HG02759 (cell line): Measurements from ENCODE around the gene DET1.
"Not testable (repeated sequence)": the region's sequence is repeated elsewhere in the genome, so short reads cannot be mapped to it uniquely, and the experiment has no call there.

Source experiments
- ATAC-seq: cut with Tn5 transposase; IDR thresholded peaks from one replicate; pipeline ENCODE4 v1.9.1; 2021; ENCODE audit warnings: mild to moderate bottlenecking, moderate library complexity; ENCODE audit not compliant: unreplicated experiment

DET1 gene

DNA sequence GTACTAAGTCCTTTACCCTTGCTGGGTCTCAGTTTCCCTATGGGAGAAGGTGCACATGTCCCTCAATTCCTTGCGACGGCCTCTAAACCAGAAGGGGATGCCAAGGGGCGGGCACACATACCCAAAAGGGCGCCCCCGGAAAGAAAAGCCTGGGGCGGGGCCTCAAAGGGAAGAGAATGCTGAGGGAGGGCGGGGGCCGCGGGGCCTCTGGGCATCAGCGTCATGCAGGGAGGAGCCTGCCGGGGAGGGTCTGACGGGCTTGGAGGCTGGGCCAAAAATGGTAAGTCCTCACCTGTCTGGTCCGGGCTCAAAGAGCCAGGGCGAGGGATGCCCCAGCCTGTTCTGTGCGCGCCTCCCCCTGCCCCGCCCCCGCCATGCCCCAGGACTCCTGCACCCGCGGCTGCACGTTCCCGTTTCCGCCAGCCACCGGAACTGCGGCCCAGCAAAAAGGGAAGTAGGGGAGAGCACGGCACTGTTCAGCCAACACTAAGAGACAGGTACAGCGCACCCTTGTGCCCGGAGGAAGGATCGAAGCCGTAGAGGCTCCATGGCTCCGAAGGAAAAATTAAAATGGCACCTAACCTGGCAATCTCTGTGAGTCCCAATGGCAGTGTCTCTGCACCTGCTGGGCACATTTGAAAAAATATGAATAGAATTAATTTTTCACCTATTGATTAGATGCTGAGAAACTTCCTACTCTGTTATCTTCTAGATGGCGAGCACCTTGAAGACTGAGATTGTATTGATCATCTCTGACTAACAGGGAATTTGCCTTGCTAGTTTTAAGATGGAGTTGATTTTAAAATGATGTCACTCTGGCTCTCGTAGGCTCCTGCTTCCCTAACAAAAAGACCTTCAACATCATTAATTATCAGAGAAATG is at the start of gene DET1:
TSS of gene DET1 (minus strand) at position 434 of the 882 bp plus-strand sequence. CDS start 14,976 bp downstream, outside the sequence.
- ATAC-seq: peak; percentile 98

DNA sequence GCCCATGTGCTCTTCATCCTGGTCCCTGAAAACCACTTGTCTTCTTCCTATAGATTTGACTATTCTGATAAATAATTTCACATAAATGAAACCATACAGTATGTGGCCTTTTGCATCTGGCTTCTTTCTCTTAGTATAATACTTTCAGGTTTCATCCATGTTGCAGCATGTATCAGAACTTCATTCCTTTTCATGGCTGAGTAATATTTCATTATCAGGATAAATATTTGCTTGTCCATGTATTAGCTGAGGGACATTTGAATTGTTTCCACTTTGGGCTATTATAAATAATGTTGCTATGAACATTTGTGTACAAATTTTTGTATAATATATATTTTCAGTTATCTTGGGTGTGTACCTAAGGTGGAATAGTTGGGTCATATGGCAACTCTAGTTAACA is 44.9 kb upstream of the DET1 start:
- ATAC-seq: no peak

DNA sequence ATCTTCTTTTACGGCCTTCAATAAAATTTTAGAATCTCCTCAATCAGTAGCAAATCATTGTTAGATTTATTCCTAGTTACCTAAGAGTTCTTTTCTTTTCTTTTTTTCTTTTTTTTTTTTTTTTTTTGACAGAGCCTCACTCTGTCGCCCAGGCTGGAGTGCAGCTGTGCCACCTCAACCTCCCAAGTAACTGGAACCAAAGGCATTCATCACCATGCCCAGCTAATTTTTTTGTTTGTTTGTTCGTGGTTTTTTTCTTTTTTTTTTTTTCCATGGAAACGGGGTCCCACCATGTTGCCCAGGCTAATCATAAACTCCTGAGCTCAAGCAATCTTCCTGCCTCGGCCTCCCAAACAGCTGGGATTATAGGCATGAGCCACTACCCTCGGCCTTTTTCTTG is 44.3 kb upstream of the DET1 start:
- ATAC-seq: no peak

DNA sequence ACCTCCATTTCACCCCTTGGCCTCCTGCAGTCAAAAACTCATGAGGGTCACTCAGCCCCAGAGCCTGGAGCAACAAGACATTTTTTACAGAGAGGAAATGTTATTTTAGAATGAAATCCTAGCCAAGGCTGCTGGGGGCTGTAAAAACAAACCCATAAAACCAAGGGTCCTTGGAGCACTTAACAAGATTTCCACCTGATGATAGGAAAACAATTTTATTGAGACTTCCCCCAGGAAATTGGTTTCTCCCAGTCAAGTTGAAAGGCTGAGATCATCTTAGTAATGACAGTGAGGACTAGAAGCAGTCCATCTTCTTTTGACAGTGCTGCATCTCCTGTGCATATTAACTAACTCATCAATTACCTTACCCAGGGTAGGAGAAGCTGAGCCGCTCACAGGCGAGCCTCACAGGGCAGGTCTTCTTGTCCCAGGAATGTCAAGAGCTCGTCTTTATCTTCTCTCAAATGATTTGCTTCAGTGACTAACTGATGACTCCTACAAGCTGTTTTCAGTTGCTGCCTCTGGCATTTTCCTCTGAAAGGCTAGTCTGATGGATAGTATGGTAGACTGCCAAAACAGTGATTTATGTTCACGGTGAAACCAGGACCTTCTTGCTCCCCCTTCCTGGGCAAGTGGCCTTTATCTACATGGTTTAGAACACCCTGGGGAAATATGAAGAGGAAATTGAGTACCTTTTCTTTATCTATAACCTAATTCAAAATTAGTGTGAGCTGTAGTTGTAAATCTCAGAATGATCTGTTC is 40.1 kb upstream of the DET1 start:
- ATAC-seq: no peak

DNA sequence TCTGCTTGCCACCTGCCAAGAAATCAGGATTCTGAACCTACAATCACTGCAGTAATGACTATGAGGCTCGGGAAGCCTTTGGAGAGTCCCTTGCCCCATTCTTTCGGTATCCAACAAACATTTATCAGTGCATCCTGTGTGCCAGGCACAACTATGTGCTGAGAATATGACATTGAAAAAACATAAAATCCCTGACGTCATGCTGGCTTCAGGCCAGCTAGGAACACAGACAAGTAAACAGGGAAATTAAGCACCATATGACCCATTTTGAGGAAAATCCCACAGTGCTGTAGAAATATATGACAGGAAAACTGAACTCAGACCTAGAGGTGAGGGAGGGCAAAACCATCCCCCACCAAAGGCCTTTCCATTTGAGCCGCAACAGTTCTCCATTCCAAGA is 34.1 kb upstream of the DET1 start:
- ATAC-seq: no peak

DNA sequence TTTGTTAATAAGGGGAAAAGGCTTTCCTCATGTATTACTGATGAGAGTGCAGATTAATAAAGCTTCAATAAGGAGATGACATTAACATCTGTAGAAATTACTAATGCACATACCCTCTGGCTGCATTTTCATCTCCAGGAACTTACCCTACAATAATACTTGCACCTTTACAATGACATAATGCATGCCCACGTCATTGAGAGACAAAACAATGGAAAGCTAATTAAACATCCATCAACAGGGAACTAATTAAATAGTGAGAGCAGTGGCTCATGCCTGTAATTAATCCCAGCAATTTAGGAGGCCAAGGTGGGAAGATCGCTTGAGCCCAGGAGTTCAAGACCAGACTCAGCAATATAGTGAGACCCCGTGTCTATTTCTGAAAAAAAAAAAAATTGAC is 32.8 kb upstream of the DET1 start:
- ATAC-seq: no peak

DNA sequence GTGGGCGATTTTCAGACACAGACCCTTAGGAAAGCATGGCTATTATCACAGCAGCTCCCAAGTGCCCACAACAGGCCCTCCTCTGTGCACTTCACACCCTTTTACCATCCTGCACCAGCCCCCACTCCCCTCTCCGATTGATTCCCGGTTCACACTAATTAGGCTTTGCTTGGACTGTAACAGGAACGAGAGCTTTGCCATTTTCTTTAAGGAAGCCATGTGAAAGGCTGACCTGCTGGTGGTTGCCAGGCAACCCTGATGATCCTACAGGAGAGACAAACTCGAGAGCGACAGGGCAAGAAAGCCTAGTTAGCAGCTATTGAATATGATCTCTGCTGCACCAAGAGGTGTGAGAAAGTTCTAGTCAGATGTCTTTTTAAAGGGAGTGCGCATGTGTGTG is 28.2 kb upstream of the DET1 start:
- no peak for ATAC-seq

DNA sequence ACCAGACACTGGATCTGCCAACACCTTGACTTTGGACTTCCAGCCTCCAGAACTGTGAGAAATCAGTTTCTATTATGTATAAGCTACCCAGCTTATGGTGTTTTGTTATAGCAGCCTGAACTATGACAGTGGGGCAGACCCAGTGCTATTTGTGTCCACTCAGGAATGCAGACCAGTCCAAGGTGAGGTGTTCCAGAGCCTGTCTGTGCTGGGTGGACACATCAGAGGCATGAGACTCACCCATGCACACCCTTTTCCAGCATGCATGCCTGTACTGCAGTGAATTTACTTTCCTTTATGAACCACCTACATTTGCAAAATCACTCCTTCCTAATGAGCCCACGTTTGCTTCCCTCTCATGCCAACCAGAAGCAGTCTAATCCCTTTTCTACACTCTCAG is 27.6 kb upstream of the DET1 start:
- ATAC-seq: no peak

DNA sequence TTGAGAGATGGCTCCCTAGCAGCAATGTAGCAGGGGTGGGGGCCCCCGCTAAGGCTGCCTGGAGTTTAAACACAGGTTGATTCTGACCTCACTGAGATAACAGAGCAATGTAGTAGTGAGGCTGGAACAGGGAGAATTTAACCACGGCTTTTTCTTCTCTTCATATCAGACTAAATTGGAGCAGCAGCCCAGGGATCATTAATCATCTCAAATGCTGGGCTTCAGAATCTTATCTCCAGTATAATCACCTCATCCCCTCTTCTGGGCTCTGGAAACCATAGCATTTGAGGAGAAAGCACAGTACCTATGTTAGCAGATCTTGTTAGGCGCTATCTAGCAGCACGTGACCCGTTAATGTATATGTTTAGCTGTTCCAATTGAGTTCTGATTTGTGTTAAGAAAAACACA is 25.4 kb upstream of the DET1 start:
- ATAC-seq: no peak

DNA sequence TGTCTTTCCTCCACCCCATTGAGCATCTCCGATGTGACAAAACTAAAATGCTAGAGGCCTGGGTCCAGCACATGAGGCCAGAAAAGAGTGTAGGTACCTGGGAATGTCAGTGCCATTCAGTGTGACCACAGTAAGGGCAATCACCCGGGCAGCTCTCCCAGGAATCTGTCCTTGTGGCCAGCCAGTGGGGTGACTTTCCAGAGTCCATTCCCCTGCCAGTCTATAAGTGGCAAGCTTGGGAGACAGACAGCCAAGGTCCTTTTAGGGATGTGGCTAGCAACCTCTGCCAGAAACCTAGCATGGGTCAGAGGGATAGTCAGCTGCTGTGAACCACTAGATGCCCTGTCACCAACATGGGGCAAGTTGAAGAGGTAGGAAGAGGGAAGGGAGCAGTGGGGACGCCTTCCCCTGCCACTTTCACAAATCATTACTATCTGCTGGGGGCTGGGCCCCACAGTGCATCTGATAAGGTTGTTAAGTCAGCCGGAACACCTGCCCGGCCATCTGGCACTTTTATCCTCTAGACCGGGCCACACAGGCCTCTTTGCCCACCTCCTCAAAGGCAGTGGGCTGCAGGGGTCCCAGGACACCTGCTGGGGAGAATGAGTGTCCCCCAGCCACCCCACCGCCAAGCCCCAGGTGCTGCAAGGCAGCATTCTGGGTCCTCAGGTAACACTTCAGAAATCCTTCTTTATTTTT is 24.8 kb upstream of the DET1 start:
- ATAC-seq: no peak

DNA sequence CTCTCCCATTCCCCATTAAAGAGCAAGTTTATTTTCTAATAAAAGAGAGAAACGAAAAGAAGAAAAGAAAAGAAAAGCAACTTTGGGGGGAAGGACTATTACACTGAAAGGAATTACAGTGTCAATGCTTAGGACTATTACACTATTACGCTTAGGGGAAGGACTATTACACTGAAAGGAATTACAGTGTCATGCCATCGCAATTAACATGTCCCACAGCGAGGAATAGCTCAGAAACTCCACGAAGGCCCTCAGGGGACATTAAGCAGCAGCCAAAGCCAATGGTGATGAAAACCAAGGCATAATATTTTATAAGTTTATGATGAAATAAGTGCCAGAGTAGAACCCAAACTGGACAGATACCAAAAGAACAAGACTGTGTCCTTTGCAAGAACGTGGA is 22.1 kb upstream of the DET1 start:
- ATAC-seq: no peak

DNA sequence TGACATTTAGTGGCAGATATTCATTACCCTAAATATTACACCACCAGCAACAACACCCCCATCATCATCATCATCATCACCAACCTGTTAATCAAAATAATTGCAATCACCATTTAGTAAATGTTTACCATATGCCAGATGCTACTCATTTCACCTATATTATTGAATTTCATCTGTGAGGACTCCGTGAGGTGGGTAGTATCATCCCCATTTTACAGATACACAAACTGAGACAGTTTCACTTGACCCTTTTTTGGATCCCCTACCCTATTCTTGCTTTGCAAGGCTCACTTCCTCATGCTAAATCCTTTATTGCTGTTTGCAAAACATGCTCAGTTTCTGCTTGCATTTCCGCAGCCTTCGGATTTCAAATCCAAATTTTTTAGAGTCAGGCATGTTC is 18.3 kb upstream of the DET1 start:
- no peak for ATAC-seq

DNA sequence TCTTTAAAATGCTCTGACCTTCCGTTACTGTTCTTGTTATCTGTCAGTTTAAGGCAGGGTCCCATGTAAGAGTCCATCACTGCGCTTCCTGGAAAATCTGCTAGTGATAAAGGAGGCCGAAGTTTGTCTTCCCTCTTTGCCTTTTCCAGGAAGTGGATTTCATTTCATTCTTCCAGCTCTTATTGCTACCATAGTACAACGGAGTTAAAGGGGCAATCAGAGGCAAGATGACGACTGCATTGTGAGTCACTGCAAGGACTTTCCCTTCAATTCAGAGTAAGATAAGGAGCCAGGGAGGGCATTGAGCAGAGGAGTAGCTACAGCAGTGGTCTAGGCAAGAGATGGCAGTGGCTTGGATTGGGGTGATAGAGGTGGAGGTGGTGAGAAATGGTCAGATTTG is 17.2 kb upstream of the DET1 start:
- no peak for ATAC-seq

DNA sequence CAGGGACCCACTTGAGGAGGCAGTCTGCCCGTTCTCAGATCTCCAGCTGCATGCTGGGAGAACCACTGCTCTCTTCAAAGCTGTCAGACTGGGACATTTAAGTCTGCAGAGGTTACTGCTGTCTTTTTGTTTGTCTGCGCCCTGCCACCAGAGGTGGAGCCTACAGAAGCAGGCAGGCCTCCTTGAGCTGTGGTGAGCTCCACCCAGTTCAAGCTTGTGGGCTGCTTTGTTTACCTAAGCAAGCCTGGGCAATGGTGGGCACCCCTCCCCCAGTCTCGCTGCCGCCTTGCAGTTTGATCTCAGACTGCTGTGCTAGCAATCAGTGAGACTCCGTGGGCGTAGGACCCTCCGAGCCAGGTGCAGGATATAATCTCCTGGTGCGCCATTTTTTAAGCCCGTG is 13.1 kb upstream of the DET1 start:
- not testable (repeated sequence) for ATAC-seq

DNA sequence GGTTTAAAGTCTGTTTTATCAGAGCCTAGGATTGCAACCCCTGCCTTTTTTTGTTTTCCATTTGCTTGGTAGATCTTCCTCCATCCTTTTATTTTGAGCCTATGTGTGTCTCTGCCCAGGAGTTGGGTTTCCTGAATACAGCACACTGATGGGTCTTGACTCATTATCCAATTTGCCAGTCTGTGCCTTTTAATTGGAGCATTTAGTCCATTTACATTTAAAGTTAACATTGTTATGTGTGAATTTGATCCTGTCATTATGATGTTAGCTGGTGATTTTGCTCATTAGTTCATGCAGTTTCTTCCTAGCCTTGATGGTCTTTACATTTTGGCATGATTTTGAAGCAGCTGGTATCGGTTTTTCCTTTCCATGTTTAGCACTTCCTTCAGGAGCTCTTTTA is 11.5 kb upstream of the DET1 start:
- ATAC-seq: not testable (repeated sequence)

DNA sequence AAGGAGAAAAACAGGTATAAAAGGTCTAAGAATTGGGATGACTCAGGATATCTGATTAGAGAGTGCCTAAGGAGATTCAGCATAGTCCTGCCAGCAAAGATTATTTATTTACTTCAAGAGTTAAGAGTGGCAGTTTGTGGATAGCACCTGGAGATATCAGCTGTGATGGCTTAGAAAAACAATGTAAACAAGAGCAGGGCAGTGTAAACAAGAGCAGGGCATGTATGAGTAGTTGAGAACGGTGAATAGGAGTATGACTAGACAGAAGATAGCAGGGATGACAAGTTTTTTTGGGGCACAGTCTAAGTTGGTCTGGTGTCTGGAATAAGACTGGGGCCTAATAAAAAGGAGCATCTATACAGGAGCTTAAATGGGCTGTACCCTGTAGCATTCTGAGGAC is 1.5 kb upstream of the DET1 start:
- ATAC-seq: not testable (repeated sequence)

DNA sequence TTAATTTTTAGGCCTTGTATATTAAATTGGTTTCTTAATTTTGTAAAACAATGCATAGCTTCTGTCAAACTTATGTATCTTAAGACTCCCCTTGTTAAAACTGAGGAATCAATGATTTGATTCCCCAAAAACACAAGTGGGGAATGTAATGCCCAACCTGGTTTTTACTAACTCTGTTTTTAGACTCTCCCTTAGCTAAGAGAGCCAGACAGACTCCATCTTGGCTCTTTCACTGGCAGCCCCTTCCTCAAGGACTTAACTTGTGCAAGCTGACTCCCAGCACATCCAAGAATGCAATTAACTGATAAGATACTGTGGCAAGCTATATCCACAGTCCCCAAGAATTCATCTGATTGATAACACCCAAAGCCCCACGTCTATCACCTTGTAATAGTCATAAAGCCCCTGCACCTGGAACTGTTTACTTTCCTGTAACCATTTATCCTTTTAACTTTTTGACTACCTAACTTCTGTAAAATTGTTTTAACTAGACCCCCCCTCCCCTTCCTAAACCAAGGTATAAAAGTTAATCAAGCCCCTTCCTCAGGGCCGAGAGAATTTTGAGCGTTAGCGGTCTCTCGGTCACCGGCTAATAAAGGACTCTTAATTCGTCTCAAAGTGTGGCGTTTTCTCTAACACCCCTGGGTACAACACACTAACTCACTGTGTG is 768 bp downstream of the DET1 start:
- ATAC-seq: not testable (repeated sequence)

DNA sequence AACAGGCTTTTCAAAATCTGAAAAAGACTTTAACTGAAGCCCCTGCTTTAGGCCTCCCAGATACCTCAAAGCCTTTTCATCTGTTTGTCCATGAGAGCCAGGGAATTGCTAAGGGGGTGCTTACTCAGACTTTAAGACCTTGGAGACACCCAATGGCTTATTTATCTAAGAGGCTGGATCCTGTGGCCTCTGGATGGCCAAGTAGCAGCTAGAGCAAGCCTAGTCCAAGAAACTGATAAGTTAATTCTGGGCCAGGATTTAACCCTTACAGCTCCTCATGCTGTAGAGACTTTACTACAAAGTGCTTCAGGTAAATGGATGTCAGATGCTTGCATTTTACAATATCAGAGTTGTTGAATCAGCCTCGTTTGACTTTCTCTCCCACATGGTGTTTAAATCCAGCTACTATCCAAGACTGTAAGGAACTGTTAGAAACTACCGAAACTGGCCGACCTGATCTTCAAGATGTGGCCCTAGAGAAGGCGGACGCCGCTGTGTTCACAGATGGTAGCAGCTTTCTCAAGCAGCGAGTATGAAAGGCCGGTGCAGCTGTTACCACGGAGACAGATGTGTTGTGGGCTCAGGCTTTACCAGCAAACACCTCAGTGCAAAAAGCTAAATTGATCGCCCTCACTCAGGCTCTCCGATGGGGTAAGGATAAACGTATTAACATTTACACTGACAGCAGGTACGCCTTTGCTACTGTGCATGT is 3.3 kb downstream of the DET1 start:
- no peak for ATAC-seq

DNA sequence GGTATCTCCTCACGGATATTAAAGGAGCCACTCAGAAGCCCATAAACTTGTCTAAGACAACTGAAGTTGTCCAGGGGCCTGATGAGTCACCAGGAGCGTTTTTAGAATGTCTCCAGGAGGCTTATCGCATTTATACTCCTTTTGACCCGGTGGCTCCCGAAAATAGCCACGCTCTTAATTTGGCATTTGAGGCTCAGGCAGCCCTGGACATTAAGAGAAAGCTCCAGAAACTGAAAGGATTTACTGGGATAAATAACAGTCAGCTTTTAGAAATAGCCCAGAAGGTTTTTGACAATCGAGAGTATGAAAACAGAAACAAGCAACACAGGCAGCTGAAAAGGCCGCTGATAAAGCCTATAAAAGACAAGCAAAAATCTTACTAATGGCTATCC is 4.1 kb downstream of the DET1 start:
- no peak for ATAC-seq

DNA sequence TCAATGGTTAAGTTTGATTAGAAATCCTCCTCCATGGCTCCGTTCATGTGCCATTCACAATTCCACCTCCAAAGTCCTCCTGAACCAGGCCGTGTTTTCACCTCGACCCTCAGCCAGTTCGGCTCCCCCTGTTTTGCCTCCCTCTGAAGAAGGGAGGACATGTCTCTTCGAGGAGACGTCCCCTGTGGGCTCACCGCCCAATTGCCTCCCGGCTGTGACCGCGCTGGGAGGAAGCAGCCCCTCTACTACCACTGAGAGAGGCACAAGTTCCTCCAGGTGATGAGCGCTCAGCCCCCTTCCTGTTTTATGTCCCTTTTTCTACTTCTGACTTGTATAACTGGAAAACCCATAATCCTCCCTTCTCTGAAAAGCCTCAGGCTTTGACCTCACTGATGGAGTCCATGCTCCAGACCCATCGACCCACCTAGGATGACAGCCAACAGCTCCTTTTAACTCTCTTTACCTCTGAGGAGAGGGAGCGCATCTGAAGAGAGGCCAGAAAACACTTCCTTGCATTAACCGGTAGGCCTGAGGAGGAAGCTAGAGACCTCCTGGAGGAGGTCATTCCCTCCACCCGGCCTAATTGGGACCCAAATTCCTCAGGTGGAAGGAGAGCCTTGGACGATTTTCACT is 4.7 kb downstream of the DET1 start:
- no peak for ATAC-seq
